Ovary (tissue), 3 donors: ENCODE results near the gene COPRS.

ENCODE experiments used
- POLR2A ChIP-seq: fragments of 450-650 bp; IDR thresholded peaks from one replicate; pipeline ENCODE4 v1.6.1; 2017; ENCODE audit warnings: antibody characterized with exemption, mild to moderate bottlenecking, moderate library complexity
- TF ChIP-seq, protein P1 (sequence below), 3 donors: fragments of 450-650 bp in 2 of 3; fragments of 200-600 bp in 1 of 3; IDR thresholded peaks; one replicate each; pipeline versions ENCODE4 v1.5.1 to v1.8.0; 2016 to 2022; ENCODE audit warnings: antibody characterized with exemption in 3 of 3, mild to moderate bottlenecking in 1 of 3
- donor health status: DM: no; HTN: no; CAD: no.

DNA sequence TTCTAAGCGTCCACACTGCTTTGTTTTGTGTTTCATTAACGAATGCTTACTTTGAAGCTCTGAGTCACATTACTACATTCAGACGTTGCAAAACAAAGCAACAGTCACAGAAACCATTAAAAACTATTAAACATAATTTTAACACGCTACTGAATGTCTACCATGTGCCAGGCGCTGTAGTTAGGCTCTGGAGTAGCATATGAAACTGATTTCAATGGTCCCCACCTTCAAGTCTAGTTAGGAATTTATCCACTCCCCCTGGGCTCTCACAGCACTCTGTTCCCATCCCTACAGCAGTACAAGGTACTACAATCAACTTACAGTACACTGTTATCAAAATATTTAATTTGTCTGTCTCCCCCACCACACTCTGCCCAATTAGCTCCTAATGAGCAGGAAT lies 41.8 kb upstream of the COPRS start:
- TF ChIP-seq, protein P1, sequence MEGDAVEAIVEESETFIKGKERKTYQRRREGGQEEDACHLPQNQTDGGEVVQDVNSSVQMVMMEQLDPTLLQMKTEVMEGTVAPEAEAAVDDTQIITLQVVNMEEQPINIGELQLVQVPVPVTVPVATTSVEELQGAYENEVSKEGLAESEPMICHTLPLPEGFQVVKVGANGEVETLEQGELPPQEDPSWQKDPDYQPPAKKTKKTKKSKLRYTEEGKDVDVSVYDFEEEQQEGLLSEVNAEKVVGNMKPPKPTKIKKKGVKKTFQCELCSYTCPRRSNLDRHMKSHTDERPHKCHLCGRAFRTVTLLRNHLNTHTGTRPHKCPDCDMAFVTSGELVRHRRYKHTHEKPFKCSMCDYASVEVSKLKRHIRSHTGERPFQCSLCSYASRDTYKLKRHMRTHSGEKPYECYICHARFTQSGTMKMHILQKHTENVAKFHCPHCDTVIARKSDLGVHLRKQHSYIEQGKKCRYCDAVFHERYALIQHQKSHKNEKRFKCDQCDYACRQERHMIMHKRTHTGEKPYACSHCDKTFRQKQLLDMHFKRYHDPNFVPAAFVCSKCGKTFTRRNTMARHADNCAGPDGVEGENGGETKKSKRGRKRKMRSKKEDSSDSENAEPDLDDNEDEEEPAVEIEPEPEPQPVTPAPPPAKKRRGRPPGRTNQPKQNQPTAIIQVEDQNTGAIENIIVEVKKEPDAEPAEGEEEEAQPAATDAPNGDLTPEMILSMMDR (IDR thresholded peaks at IDR 0.05) = no peak
- no peak for TF ChIP-seq POLR2A
